Amniotic stem cell (primary cell): ENCODE results near the gene GDF7.

Experiments used
- DNase-seq: peaks from one replicate; lab custom pipeline; 2025; lab: John Stamatoyannopoulos, UW

GDF7 gene

DNA sequence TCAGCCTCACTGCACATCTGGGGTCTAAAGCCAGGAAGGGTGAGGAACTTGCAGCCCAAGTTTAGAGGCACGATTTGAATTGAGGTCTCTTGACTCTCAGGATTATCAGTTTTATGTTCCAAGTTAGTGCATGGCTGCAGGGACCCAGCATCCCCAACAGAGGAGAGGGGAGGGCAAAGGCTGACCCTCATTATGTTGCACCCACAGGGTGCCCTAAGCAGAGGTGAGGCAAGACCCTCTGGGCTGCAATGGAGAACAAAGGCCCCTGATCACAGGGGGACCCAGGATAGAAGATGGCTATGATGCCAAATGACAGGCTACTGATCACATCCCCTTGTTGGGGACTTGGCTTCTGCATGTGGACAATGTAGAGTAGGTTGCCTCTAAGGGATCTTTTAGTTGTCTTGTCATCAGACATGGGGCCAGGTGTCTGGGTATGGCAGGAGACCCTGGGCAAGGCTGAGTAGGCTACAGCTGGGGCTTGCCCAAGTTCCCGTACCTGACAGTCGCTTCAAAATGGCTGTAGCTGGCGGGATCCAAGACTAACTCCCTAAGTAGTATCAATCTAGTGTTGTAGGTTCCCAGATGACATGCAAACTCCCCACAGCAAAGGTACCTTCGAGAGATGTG lies 4.5 kb upstream of the GDF7 start:
- no peak for DNase-seq

DNA sequence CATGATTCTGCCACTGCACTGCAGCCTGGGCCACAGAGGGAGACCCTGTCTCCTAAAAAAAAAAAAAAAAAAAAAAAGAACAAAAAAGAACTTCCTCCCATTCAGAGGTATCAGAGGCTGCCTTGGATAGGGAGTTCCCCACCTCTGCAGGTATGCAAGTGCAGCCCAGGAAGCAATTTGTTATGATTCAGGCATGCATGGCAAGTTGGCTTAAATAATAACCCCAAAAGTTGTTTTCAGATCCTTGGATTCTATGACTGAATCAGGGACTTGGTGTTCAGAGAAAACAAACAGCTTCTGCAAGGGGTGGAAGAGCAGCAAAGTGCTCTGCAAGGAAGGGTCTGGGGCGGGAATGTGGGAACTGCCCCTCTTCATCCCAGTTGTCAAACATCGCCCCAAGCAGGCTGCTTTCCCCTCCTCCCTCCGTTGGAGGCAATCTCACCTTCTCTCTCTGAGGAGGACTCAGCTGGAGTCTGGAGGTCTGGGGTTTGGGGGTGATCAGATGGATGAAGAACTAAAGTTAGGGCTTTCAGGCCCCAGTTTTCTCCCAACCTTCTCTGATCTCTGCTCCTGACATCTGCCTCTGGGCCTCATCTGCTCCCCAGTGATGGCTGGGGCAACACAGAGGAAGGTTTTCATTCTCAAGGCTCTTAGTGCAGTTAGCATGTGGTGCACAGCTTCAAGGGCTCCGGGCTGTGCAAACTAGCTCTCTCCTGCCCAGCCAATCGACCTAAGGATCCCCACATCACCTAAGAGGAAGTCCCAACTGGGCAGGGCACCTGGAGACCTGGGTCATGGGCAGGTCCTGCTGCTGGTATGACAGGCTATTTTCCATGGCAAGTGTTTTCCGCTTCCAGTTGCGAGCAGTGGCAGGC lies 3.5 kb upstream of the GDF7 start:
- DNase-seq, result no peak

DNA sequence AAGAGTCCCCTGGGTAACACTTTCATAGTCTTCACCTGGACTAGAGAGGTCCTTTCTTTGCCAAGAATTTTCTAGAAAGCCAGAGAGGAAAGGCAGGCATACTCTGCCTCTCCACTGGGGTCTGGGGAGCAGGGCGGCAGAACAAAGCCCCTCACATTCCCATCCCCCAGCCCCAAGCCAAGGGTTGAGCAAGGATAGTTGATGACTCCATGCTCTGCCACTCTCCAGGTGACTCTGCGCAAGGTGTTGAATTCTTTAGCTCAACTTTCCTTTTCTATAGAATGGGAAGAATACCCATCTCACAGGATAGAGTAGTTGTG lies 2.9 kb upstream of the GDF7 start:
- no peak for DNase-seq

GRCh38 chr2:20664431-20665242 lies 2.3 kb upstream of the GDF7 start:
- no peak for DNase-seq

DNA sequence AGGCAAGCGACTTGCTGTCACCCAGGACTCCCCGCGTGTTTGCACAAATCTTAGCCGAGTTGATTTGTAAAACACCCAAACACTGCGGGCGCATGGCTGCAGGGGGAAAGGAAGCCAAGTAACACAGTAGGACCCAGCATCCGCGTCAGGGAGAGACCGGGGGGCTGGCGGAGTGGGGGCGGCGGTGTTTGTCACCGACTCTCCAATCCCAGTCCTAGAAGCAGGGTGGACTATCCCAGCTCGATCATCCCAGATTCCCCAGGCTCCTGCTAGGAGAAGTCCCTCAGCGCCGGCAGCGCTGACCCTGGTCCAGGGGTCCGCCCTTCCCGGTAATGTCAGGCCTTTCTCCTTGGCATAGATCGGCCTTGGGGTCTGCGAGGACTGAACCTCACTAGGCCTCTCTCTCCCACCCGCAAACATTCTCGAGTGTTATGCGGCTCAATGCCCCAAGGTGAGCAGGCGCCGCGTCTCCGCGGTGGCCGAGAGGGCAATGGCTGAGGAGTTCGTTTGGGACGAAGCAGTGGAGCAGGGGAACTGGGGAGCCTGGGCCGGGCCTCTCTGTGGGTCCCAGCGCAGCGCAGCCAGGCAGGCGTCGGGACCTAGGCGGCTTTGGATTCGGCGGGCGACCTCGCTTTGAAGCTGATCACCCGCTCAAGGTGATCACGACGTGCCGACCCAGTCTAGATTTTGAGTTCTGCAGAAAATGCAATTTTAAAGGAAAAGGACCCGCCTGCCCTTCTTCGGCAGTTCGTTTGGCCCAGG lies 1.5 kb upstream of the GDF7 start:
- DNase-seq, result no peak

- no peak for DNase-seq
Measured at GRCh38 chr2:20666005-20666303, 990 bp upstream of the GDF7 start.

- no peak for DNase-seq
Measured at GRCh38 chr2:20667151-20667530, 197 bp downstream of the GDF7 start.

- no peak for DNase-seq
Measured at GRCh38 chr2:20667531-20668401, 822 bp downstream of the GDF7 start.

DNA sequence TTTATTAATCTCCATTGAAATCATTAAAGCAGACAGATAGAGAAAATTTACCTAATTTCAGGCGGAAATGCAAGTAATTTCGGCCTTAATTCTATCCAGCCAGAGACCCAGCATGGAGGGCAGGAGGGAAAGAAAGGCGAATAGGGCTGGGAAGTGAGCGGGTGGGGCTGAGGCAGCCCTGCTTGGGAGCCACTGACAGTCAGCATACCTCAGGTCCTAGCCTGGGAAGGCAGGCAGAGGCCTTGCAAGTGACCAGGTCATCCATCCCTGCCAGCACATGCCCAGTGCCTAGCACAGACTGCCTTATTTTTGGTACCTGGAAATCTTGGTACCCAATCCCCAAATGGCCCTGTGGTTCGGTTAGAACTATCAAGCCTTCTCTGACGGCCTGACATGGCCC lies 1.5 kb downstream of the GDF7 start:
- no peak for DNase-seq

DNA sequence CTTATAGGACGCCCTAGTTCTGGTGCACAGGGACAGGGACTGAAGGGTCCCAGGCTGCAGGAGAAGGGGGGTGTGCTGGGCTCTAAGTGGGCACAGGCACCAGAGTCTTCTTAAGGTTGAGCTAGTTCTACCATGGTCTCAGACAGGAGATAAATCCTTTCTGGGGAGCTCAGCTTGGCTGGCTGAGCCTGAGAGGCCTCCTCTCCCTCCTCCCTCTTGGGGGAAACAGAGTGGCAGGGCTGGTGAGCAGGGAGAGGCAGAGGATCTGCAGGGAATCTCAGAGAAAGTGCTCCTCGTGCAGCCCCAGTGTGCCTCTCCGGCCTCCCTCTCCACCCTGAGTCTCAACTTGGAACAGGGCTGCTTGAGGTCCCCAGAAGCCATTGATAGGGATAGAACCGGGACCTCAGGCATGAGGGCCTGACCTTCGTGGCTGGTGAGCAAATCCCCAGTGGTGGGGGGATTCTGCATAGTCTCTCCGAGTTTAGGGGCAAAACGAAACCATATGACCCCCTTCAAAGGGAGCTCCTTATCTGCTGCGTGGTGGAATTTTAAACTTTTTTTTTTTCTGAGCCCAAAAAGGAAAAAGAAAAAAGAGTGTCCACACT lies 2.0 kb downstream of the GDF7 start:
- no peak for DNase-seq

GRCh38 chr2:20669562-20670314 lies 2.8 kb downstream of the GDF7 start:
- no peak for DNase-seq

DNA sequence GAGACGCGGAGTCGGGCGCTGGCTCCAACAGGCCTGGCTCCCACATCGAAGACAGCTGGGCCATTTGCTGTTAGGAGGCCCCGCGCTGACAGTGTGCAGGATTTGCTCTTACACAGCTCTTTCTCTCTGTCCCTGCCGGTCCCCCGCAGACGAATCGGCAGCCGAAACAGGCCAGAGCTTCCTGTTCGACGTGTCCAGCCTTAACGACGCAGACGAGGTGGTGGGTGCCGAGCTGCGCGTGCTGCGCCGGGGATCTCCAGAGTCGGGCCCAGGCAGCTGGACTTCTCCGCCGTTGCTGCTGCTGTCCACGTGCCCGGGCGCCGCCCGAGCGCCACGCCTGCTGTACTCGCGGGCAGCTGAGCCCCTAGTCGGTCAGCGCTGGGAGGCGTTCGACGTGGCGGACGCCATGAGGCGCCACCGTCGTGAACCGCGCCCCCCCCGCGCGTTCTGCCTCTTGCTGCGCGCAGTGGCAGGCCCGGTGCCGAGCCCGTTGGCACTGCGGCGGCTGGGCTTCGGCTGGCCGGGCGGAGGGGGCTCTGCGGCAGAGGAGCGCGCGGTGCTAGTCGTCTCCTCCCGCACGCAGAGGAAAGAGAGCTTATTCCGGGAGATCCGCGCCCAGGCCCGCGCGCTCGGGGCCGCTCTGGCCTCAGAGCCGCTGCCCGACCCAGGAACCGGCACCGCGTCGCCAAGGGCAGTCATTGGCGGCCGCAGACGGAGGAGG lies 3.5 kb downstream of the GDF7 start:
- DNase-seq, result no peak

- DNase-seq, result no peak
Measured at GRCh38 chr2:20671036-20671735, 4.2 kb downstream of the GDF7 start.

- DNase-seq, result no peak
Measured at GRCh38 chr2:20671736-20672080, 4.8 kb downstream of the GDF7 start.

- no peak for DNase-seq
Measured at GRCh38 chr2:20672201-20672951, 5.4 kb downstream of the GDF7 start.

- no peak for DNase-seq
Measured at GRCh38 chr2:20673686-20674308, 6.9 kb downstream of the GDF7 start.

- no peak for DNase-seq
Measured at GRCh38 chr2:20674309-20674965, 7.5 kb downstream of the GDF7 start.
